Trophoblast cell (in vitro differentiated cells and primary cell): ENCODE data around the gene PCSK5.

ENCODE experiments used
- DNase-seq, 2 donors: peaks; one replicate each; pipeline ENCODE4 v3.0.0-alpha.2; 2016
- H2AFZ ChIP-seq: 2 replicates; pipeline ENCODE4 v1.6.1; 2013; ENCODE audit warnings: low read length, moderate library complexity, mild to moderate bottlenecking; ENCODE audit not compliant: insufficient read depth, poor library complexity
- H2AK5ac ChIP-seq: 2 replicates; pipeline ENCODE4 v1.6.1; 2013; ENCODE audit warnings: mild to moderate bottlenecking, low read length
- H2BK120ac ChIP-seq: 2 replicates; pipeline ENCODE4 v1.6.1; 2013; ENCODE audit warnings: low read length, mild to moderate bottlenecking, moderate library complexity; ENCODE audit not compliant: insufficient read depth, poor library complexity
- H2BK12ac ChIP-seq: 2 replicates; pipeline ENCODE4 v1.6.1; 2013; ENCODE audit warnings: mild to moderate bottlenecking, low read length, moderate library complexity
- H2BK5ac ChIP-seq: 2 replicates; pipeline ENCODE4 v1.6.1; 2013; ENCODE audit warnings: low read length, low read depth, moderate library complexity, mild to moderate bottlenecking; ENCODE audit not compliant: poor library complexity
- H3K14ac ChIP-seq: 2 replicates; pipeline ENCODE4 v1.6.1; 2013; ENCODE audit warnings: mild to moderate bottlenecking, low read length
- H3K18ac ChIP-seq: 2 replicates; pipeline ENCODE4 v1.6.1; 2013; ENCODE audit warnings: mild to moderate bottlenecking, low read length
- H3K23ac ChIP-seq: 2 replicates; pipeline ENCODE4 v1.6.1; 2013; ENCODE audit warnings: low read length
- H3K27ac ChIP-seq: 2 replicates; pipeline ENCODE4 v1.5.1; 2013; ENCODE audit warnings: low read depth, mild to moderate bottlenecking, inconsistent platforms, low read length, moderate library complexity
- H3K27me3 ChIP-seq: 2 replicates; pipeline ENCODE4 v1.6.1; 2013; ENCODE audit warnings: inconsistent platforms, mild to moderate bottlenecking, low read length, moderate library complexity; ENCODE audit not compliant: insufficient read depth
- H3K36me3 ChIP-seq, 2 experiments: 1 replicate in 1 of 2; 2 replicates in 1 of 2; pipeline ENCODE4 v1.6.1; 2013; ENCODE audit warnings: low read length in 2 of 2, mild to moderate bottlenecking in 2 of 2, moderate library complexity in 1 of 2; ENCODE audit not compliant: insufficient read depth in 2 of 2, control insufficient read depth in 1 of 2
- H3K4ac ChIP-seq: 2 replicates; pipeline ENCODE4 v1.6.1; 2013; ENCODE audit warnings: low read depth, mild to moderate bottlenecking, low read length, moderate library complexity
- H3K4me1 ChIP-seq, 2 experiments: 1 replicate in 1 of 2; 2 replicates in 1 of 2; pipeline ENCODE4 v1.6.1; 2013; ENCODE audit warnings: low read length in 2 of 2, mild to moderate bottlenecking in 2 of 2, moderate library complexity in 1 of 2; ENCODE audit not compliant: insufficient read depth in 2 of 2, control insufficient read depth in 1 of 2
- H3K4me2 ChIP-seq: 2 replicates; pipeline ENCODE4 v1.6.1; 2013; ENCODE audit warnings: inconsistent platforms, mild to moderate bottlenecking, low read length, moderate library complexity
- H3K4me3 ChIP-seq: 2 replicates; pipeline ENCODE4 v1.5.1; 2013; ENCODE audit warnings: mild to moderate bottlenecking, low read depth, low read length, inconsistent platforms
- H3K79me1 ChIP-seq: one replicate; pipeline ENCODE4 v1.6.1; 2013; ENCODE audit warnings: low read length
- H3K79me2 ChIP-seq: 2 replicates; pipeline ENCODE4 v1.6.1; 2013; ENCODE audit warnings: low read length, mild to moderate bottlenecking; ENCODE audit not compliant: control insufficient read depth, insufficient read depth, poor library complexity
- H3K9ac ChIP-seq: 2 replicates; pipeline ENCODE4 v1.6.1; 2013; ENCODE audit warnings: mild to moderate bottlenecking, low read length
- H3K9me3 ChIP-seq: 2 replicates; pipeline ENCODE4 v1.6.1; 2013; ENCODE audit warnings: low read depth, mild to moderate bottlenecking, control low read depth, inconsistent platforms, low read length; ENCODE audit not compliant: insufficient read depth
- H4K12ac ChIP-seq: 2 replicates; pipeline ENCODE4 v1.6.1; 2013; ENCODE audit warnings: low read depth, mild to moderate bottlenecking, low read length, moderate library complexity
- H4K8ac ChIP-seq: 2 replicates; pipeline ENCODE4 v1.6.1; 2013; ENCODE audit warnings: low read depth, mild to moderate bottlenecking, low read length, moderate library complexity
- H4K91ac ChIP-seq: one replicate; pipeline ENCODE4 v1.6.1; 2013; ENCODE audit warnings: low read depth, mild to moderate bottlenecking, low read length, moderate library complexity
- WGBS: extraction: QIAGEN DNeasy Blood & Tissue Kit; methylation state at CpG from one replicate; pipeline ENCODE4 v1.1.7; 2013; ENCODE audit warnings: missing lambda C conversion rate; ENCODE audit not compliant: insufficient read length, insufficient coverage; ENCODE audit errors: extremely low coverage; 5-methylcytosine and 5-hydroxymethylcytosine counted together

The PCSK5 gene

GRCh38 chr9:76373784-76374474 is 483.5 kb downstream of the PCSK5 start:
- H3K4me2 ChIP-seq = no peak overlapping the region
- H4K91ac ChIP-seq = no peak overlapping the region
- no peak overlapping the region for H2BK12ac ChIP-seq
- H4K12ac ChIP-seq = no peak overlapping the region
- no CpG with 5 or more reads among the region's 6 CpGs for WGBS
- H3K9ac ChIP-seq = no peak overlapping the region
- peaks cover 1% of the 10 kb centered on the region for H3K79me2 ChIP-seq
- no peak overlapping the region for H3K18ac ChIP-seq
- H2BK120ac ChIP-seq = no peak overlapping the region
- no peak for DNase-seq
- peaks cover 7 to 12% of the 10 kb centered on the region in 2 experiments for H3K4me1 ChIP-seq
- no peaks in the 10 kb centered on the region for H3K27me3 ChIP-seq
- H4K8ac ChIP-seq = no peak overlapping the region
- H3K23ac ChIP-seq = no peak overlapping the region
- no peak overlapping the region for H3K14ac ChIP-seq
- peaks cover 14% of the 10 kb centered on the region for H3K79me1 ChIP-seq
- no peak overlapping the region for H2AK5ac ChIP-seq
- H2BK5ac ChIP-seq = no peak overlapping the region
- no peaks in the 10 kb centered on the region for H3K9me3 ChIP-seq
- H2AFZ ChIP-seq = no peak overlapping the region
- H3K36me3 ChIP-seq = no peaks in the 10 kb centered on the region
- H3K27ac ChIP-seq = no peak overlapping the region
- H3K4ac ChIP-seq = no peak overlapping the region
- no peak overlapping the region for H3K4me3 ChIP-seq

- no peak overlapping the region for H3K4ac ChIP-seq
- H2AK5ac ChIP-seq = no peak overlapping the region
- H3K14ac ChIP-seq = no peak overlapping the region
- H3K9ac ChIP-seq = no peak overlapping the region
- H4K91ac ChIP-seq = no peak overlapping the region
- peak; percentile 90 to 96 for DNase-seq
- H2AFZ ChIP-seq = no peak overlapping the region
- no CpG with 5 or more reads among the region's 10 CpGs for WGBS
- no peak overlapping the region for H2BK120ac ChIP-seq
- H3K4me2 ChIP-seq = no peak overlapping the region
- H4K12ac ChIP-seq = no peak overlapping the region
- H3K4me3 ChIP-seq = no peak overlapping the region
- H2BK12ac ChIP-seq = no peak overlapping the region
- no peak overlapping the region for H3K27ac ChIP-seq
- peaks cover 9 to 11% of the 10 kb centered on the region in 2 experiments for H3K4me1 ChIP-seq
- H4K8ac ChIP-seq = no peak overlapping the region
- peaks cover 1% of the 10 kb centered on the region for H3K79me2 ChIP-seq
- no peak overlapping the region for H3K23ac ChIP-seq
- H3K36me3 ChIP-seq = no peaks in the 10 kb centered on the region
- peaks cover 17% of the 10 kb centered on the region for H3K79me1 ChIP-seq
- no peaks in the 10 kb centered on the region for H3K27me3 ChIP-seq
- H3K9me3 ChIP-seq = no peaks in the 10 kb centered on the region
- no peak overlapping the region for H2BK5ac ChIP-seq
- H3K18ac ChIP-seq = no peak overlapping the region
These were observed 484.5 kb downstream of the PCSK5 start for GRCh38 chr9:76374783-76375559.

- H4K8ac ChIP-seq = peak overlapping the region; percentile 54
- H3K36me3 ChIP-seq = no peaks in the 10 kb centered on the region
- H3K9me3 ChIP-seq = no peaks in the 10 kb centered on the region
- no peak overlapping the region for H3K4me3 ChIP-seq
- no peak overlapping the region for H2AFZ ChIP-seq
- peak overlapping the region; percentile 94 for H4K91ac ChIP-seq
- peaks cover 11 to 13% of the 10 kb centered on the region in 2 experiments for H3K4me1 ChIP-seq
- peak overlapping the region; percentile 92 for H2BK120ac ChIP-seq
- H3K23ac ChIP-seq = no peak overlapping the region
- H3K79me2 ChIP-seq = peaks cover 1% of the 10 kb centered on the region
- H3K9ac ChIP-seq = no peak overlapping the region
- no peak overlapping the region for H3K4me2 ChIP-seq
- H3K14ac ChIP-seq = peak overlapping the region; percentile 42
- H3K27me3 ChIP-seq = no peaks in the 10 kb centered on the region
- H2AK5ac ChIP-seq = peak overlapping the region; percentile 88
- peak overlapping the region; percentile 98 for H2BK12ac ChIP-seq
- peak overlapping the region; percentile 86 for H3K18ac ChIP-seq
- H4K12ac ChIP-seq = no peak overlapping the region
- H3K79me1 ChIP-seq = peaks cover 20% of the 10 kb centered on the region
- H3K27ac ChIP-seq = no peak overlapping the region
- peak overlapping the region; percentile 11 for H2BK5ac ChIP-seq
- DNase-seq = no peak
- H3K4ac ChIP-seq = no peak overlapping the region
These were observed 487.3 kb downstream of the PCSK5 start for GRCh38 chr9:76377791-76378190.

- peak overlapping the region; percentile 49 for H3K4ac ChIP-seq
- DNase-seq = peak; percentile 68 to 82
- no peak overlapping the region for H4K12ac ChIP-seq
- peak overlapping the region; percentile 92 for H2BK120ac ChIP-seq
- H3K4me1 ChIP-seq = peaks cover 11% of the 10 kb centered on the region in 2 experiments
- no peak overlapping the region for H3K4me3 ChIP-seq
- no peak overlapping the region for H3K9ac ChIP-seq
- H3K27me3 ChIP-seq = no peaks in the 10 kb centered on the region
- peak overlapping the region; percentile 84 for H3K14ac ChIP-seq
- H2BK5ac ChIP-seq = peak overlapping the region; percentile 74
- no peak overlapping the region for H3K4me2 ChIP-seq
- peak overlapping the region; percentile 52 for H2AFZ ChIP-seq
- no peak overlapping the region for H3K23ac ChIP-seq
- H3K36me3 ChIP-seq = peaks cover 2% of the 10 kb centered on the region in 2 experiments
- no peaks in the 10 kb centered on the region for H3K9me3 ChIP-seq
- H3K18ac ChIP-seq = peak overlapping the region; percentile 86
- H3K27ac ChIP-seq = peak overlapping the region; percentile 57
- H4K91ac ChIP-seq = peak overlapping the region; percentile 94
- H3K79me2 ChIP-seq = peaks cover 1% of the 10 kb centered on the region
- H3K79me1 ChIP-seq = peaks cover 20% of the 10 kb centered on the region
- peak overlapping the region; percentile 77 for H4K8ac ChIP-seq
- WGBS = no CpG with 5 or more reads among the region's 6 CpGs
- H2AK5ac ChIP-seq = peak overlapping the region; percentile 88
- peak overlapping the region; percentile 98 for H2BK12ac ChIP-seq
These were observed 488.0 kb downstream of the PCSK5 start for GRCh38 chr9:76378367-76379073.
